MM.1S (cell line): ENCODE data around the gene STIL.

ENCODE experiments used
- EZH2 ChIP-seq: fragments of 300-600 bp; sonication (generic); optimal IDR thresholded peaks from 2 replicates; pipeline ENCODE3; 2017; ENCODE audit warnings: low read depth, mild to moderate bottlenecking, antibody characterized with exemption, low read length, mixed read lengths
- EZH2phosphoT487 ChIP-seq: fragments of 300-600 bp; sonication (generic); IDR thresholded peaks from 2 replicates; pipeline ENCODE4 v1.6.1; 2018; ENCODE audit warnings: antibody characterized with exemption, low read length
- TF ChIP-seq, protein P1 (sequence below): fragments of 300-600 bp; sonication (generic); IDR thresholded peaks from 2 replicates; pipeline ENCODE4 v1.5.1; 2016; ENCODE audit warnings: antibody characterized with exemption, low read length, mixed read lengths

- no peak for TF ChIP-seq EZH2
- TF ChIP-seq, protein P1, sequence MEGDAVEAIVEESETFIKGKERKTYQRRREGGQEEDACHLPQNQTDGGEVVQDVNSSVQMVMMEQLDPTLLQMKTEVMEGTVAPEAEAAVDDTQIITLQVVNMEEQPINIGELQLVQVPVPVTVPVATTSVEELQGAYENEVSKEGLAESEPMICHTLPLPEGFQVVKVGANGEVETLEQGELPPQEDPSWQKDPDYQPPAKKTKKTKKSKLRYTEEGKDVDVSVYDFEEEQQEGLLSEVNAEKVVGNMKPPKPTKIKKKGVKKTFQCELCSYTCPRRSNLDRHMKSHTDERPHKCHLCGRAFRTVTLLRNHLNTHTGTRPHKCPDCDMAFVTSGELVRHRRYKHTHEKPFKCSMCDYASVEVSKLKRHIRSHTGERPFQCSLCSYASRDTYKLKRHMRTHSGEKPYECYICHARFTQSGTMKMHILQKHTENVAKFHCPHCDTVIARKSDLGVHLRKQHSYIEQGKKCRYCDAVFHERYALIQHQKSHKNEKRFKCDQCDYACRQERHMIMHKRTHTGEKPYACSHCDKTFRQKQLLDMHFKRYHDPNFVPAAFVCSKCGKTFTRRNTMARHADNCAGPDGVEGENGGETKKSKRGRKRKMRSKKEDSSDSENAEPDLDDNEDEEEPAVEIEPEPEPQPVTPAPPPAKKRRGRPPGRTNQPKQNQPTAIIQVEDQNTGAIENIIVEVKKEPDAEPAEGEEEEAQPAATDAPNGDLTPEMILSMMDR, result no peak
- TF ChIP-seq EZH2phosphoT487, result no peak
Observed at GRCh38 chr1:47210666-47211065, 103.3 kb downstream of the STIL start.
